SKM-1 treated with dmso at 0.1 percent for 144 hours (cell line): ENCODE data around the gene TNFSF13B.
"Not testable (repeated sequence)": the region's sequence is repeated elsewhere in the genome, so short reads cannot be mapped to it uniquely, and the experiment has no call there.

Experiments
- DNase-seq: peaks from one replicate; lab custom pipeline; 2025; ENCODE audit not compliant: unreplicated experiment; lab: John Stamatoyannopoulos, UW

Gene TNFSF13B, protein sequence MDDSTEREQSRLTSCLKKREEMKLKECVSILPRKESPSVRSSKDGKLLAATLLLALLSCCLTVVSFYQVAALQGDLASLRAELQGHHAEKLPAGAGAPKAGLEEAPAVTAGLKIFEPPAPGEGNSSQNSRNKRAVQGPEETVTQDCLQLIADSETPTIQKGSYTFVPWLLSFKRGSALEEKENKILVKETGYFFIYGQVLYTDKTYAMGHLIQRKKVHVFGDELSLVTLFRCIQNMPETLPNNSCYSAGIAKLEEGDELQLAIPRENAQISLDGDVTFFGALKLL

DNA sequence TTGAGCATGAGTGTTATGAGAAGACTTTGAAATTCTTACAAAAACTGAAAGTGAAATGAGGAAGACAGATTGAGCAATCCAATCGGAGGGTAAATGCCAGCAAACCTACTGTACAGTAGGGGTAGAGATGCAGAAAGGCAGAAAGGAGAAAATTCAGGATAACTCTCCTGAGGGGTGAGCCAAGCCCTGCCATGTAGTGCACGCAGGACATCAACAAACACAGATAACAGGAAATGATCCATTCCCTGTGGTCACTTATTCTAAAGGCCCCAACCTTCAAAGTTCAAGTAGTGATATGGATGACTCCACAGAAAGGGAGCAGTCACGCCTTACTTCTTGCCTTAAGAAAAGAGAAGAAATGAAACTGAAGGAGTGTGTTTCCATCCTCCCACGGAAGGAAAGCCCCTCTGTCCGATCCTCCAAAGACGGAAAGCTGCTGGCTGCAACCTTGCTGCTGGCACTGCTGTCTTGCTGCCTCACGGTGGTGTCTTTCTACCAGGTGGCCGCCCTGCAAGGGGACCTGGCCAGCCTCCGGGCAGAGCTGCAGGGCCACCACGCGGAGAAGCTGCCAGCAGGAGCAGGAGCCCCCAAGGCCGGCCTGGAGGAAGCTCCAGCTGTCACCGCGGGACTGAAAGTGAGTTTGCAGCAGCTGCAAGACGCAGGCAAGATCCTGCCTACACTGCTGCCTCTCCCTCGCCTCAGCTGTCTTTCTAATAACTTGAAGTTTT lies at the start of gene TNFSF13B:
Gene TNFSF13B, plus strand, starts transcription at position 118 of the 728 bp plus-strand sequence. Its CDS starts 178 bp downstream, at position 296.
- DNase-seq = peak; percentile 85

DNA sequence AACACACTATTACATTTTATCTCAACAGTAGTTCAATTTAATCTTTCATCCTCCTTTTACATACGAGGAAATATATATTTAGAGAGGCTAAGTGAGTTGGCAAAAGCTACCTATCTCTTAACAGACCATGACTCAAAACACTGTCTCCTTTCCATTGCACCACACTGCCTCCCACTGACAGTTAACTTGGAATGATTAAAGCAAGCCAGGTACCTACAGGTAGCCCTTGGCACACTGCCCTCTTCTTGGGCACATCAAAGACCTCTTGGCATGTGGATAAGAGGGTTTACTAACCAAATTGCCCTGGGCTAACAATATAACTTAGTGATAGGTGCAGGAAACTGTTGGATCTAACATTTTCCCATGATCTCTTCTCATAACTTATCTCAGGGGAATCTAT lies 49.5 kb upstream of the TNFSF13B start:
- no peak for DNase-seq

DNA sequence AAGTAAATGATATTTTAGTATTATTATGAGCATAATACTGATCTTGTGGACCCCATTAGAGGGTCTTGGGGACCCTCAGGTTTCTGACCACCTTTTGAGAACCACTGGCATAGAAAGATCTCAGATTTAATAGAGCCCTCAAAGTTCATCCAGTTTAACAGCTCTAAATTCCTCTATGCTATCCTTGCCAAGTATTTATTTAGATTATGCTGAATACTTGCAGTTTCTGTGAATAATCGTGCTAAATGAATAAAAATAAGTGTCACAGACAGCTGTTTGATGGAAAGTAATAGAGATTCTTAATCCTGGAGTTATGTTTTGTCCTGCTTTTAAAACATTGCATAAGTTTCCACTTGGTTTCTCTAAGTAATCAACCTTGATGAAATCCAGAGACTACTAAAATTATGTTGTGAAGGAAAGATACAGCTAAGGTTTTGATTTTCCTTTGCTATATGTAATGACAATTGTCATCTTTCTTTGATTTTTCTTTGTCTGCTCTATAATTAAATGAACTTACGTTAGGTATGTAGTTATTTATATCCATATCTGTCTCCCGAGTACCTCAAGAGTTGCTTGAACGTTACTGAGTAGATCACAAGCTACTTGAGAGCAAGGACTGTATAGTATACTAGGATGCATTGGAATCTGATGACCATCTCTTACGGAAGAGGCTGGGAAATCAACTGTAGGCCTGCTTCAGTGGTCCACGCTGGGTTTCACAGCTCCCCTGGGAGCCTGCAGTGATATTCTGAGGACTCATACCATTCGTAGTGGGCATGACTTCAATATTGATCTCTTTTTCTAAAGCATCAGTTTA lies 45.6 kb upstream of the TNFSF13B start:
- DNase-seq = no peak

DNA sequence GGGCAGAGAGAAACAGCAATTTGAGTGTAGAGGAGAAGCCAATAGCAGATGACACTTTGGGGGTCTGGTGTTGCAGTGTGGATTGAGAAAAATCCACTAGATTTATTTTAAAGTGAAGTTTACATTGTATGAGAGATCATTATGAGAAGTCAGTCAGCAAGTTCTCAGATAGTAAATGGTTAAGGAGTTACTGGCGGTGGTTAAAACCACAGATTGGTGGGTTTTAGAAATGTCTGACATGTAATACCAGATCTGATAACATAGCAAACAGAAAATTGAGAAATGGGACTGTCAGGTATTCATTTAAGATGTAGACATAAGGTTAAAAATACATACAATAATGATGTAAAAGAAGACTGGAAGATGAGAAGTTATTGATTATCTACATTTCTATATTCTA lies 44.1 kb upstream of the TNFSF13B start:
- DNase-seq = no peak

DNA sequence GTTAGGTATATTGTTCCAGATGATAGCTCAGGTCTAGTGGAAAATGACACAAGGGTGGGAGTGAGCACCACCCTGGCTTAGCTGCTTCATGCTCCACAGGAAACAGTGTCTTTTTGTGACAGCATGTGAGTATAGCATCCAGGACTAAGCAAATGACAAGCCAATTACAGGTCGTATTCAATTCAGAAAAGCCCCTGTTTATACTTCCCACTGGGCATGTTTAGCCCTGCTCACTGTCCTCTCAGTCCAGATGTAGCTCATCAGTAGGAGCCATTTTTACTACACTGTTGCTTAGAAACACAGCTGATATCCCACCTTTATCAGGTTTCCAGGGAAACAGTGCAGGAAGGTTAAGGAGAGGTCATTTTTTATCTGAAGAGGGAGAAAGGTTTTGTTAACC lies 43.3 kb upstream of the TNFSF13B start:
- no peak for DNase-seq

DNA sequence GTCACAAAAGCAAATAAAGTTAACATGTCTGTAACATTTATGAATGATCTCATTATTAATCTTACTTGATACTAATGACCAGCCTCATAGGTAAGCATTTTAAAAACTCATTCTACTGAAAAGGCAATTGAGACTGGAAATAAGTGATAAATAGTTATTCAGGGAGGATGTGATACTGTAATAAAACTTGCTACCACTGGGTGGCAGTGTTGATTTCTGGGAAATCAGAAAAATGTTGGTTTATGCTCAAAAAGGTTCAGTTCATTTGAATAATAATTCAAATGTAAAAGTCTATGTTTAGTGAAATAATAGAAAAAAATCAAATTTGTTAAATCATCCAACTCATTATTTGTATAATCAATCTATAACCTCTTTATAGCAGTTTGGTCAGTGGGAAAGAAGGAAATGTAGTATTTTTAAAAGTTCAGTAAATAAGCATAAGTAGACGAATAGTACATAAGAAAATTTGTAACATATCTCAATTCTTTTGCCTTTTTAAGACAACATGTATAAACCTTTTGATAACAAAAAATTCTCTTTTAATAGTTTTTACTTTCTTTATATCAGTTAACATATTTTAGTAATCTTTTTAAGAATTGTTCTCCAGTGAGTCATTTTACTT lies 41.8 kb upstream of the TNFSF13B start:
- peak; percentile 24 for DNase-seq

DNA sequence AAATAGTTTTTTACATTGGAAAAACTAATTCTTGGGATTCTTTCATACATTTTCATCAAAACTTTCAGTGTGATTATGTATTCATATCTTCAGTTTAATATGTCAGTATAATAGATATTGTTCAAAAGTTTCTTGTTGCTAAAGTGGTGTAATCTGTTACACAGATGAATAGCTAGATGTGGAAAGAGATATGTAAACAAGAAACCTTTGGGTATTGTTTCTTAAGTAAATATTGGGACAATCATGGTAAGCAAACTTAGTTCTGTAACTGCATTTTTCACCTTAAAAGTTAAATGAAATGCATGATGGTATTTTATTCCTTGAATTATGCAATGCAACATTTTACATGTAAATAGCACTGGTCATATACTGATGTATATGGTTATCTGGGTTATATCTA lies 39.1 kb upstream of the TNFSF13B start:
- DNase-seq = no peak

DNA sequence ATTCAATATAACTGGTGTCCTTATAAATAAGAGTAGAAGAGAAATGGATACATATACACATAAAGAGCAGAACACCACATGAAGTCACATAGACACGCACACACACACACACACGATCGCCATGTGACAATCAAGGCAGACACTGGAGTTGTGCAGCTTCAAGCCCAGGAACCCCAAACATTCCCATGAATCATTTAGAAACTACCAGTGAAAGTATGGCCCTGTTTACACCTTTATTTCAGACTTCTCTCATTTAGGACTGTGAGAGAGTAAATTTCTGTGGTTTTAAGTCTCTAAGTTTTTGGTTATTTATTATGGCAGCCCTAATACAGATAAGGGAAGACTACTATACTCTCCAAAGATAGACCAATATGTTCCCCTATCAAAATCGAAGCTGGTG lies 20.4 kb upstream of the TNFSF13B start:
- no peak for DNase-seq

DNA sequence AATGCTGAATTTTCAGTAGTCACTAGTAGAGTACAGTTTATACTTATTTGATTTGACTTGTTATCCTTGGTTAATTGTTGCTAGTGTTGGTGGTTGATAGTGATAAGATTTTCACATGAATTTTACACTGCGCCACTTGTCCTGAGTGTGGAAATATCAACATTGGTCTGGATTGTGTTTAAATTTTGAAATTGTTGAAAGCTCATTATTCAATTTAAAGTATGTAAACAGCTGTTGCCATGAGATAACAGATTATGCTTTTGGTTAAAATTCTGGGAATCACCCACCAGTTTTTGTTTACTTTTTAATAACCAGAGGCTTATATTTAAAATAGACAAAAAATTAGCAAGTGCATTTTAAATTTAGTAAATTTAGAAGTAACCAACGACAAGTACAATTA lies 12.3 kb upstream of the TNFSF13B start:
- no peak for DNase-seq

DNA sequence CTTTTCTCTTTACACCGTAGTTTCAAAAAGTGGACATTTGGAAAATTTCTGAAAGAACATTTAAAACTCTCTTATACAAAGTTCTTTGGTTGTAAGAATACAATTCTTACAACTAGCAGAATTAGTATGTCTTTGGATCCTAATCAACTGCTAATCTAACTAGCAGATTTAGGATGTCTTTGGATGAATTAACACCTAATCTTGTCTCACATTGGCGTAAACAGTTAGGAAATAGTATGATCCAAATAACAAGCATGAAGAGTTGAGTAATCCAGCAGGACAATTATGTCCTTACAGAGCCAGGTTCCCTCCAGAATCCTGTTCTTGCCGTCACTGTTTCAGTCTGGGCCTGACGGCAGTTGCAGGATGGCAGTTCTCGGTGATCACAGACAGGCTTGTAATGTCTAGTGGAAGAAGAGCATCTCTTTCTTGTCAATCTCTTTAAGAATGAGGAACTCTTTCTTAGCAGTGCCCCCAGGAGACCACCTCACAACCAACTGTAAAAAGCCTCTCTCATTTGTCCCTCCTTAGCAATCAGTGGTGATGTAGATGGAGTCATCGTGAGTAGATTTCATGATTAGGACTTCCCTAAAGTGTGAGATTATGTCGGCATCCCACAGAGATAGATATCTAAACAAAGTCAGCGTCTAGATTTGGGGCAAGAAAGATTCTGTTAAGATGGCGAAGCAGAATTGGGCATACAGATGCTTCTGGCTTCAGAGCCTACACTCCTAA lies 5.7 kb upstream of the TNFSF13B start:
- no peak for DNase-seq

DNA sequence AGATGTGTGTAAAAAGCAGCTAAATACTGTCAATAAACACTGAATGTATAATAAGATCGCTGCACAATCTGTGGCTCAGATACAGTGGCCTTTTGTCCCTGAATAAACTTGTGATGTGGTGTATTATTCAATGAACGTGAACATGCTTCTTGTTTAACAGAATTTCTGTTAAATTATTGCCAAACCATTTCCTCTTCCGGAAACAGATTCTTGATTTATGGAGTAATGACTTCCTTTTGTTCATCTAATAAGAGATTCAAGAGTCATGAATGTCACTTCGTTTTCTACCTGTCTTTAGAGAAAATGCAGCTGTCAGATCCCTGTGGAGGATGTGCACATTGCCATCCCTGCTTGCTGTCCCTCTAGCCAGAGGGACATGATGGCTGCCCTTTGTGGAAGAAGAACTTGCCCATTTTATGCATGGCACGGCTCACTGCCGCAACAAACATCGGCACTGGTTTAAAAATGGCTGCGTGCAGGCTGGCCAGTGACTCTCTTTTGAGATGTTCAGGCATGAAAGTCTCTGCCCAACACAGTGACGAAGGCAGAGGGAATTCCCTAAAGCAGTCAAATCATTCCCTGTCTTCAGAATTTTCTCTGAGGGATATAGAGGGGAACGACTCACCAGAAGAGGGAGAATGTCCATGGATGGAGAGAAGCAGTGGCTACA lies 3.1 kb upstream of the TNFSF13B start:
- peak; percentile 3 for DNase-seq

DNA sequence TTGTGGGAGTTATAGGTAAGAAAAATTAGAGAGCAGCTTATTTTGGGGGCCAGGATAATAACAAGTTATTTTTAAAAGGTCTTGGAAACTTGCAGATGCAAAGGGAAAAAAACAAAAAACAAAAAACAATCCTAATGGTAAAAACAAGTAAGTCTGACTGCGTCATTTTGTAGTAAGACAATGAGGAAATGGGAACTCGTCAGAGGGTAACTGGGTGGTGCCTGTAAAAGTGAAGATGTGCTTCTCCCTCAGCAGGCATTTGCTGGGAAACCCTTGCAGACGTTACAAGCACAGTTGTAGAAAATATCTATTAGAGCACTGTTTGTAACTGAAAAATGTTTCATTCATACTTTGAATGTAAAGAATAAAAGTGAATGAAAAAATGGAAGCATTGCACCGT lies 2.2 kb upstream of the TNFSF13B start:
- DNase-seq = no peak

DNA sequence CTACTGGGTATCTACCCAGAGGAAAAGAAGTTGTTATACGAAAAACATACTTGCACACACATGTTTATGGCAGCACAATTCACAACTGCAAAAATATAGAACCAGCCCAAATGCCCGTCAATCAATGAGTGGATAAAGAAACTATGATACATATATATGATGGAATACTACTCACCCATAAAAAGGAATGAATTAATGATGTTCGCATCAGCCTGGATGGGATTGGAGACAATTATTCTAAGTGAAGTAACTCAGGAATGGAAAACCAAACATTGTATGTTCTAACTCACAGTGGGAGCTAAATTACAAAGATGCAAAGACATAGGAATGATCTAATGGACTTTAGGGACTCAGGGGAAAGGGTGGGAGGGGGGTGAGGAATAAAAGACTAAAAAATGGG lies 1.7 kb upstream of the TNFSF13B start:
- DNase-seq = not testable (repeated sequence)

DNA sequence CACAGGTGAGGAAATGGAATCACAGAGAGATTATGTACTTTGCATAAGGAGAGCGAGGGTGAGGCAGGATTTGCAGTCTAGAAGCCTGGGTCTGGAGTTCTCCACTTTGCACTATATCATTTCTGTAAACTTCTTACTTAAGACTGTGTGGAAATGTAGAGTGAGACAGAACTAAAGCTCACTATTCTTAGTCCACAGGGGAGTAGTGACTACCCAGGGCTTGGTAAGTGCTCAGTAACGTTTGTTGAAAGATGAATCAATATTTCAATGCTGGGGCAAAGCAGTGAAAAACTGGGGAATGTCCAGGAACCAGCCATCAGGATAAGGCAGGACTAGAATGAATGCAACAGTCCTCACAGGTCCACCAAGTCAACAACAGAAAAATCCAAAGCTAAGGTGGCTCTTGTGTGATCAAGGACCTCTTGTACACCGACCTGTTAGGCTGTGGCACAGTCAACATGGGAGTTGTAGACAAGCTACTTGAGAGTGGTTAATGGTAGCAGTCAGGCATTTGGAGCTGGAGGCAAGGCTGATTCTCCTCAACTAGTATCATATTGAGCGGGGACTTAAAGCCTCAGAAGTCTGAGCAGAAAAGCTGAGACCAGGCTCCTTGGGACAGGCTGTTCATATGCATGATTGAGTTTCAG lies 929 bp upstream of the TNFSF13B start:
- no peak for DNase-seq

DNA sequence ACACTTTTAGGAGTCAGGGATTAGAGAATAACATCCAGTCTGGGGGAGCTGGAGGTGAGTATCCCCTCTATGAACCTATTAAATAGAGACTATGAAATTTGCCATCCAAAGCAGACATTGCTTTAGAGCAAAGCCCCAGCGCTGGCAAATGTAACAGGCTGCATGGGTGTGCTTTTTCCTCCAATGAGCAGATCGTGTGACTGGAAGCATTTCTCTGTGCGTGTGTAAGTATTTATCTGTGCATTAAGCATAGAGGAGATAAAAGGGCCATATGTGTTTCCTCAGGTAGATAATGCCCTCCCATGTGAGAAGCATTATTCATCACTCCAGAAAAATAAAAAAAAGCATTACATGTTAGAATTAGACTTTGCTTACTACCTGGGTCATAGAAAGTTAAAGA lies 924 bp downstream of the TNFSF13B start:
- no peak for DNase-seq

DNA sequence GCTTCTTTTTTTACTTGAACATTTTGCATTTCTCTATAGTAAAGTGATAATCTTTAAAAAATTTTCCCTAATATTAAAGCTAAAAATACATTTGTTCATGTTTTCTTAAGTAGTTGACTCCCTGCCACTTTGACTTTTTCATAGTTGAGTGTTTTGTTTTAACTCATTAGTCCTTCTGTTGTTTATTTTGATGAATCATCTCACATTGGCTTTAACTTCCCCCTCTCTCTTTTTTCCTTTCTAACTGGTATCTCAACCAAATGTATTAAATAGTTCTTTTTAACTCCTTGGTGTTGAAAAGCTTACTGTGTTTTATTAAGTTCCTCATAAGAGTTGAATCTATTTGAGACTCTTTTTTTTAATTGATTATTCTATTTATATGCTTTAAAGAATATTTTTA lies 2.8 kb downstream of the TNFSF13B start:
- DNase-seq = no peak

DNA sequence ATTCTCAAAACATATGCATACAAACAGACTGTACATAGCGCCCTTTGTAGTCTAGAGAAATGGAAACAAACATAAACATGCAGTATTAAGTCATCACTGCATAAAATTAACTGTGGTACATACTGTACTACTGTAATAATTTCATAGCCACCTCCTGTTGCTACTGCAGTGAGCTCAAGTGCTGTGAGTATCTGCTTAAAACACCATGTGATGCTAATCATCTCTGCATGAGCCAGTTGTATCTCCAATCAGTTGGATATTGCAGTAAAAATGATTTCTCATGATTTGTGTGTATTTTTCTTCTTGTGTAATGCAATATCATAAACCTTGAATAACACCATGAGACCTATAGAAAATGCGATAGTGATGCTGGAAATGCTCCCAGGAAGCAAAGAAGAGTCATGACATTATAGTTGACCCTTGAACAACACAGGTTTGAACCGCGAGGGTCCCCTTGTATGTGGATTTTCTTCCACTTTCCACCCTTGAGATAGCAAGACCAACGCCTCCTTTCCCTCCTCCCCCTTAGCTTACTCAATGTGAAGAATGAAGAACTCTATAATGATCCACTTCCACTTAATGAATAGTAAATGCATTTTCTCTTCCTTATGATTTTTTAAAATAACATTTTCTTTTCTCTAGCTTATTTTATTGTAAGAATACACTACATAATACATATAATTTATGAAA lies 4.1 kb downstream of the TNFSF13B start:
- DNase-seq = no peak

DNA sequence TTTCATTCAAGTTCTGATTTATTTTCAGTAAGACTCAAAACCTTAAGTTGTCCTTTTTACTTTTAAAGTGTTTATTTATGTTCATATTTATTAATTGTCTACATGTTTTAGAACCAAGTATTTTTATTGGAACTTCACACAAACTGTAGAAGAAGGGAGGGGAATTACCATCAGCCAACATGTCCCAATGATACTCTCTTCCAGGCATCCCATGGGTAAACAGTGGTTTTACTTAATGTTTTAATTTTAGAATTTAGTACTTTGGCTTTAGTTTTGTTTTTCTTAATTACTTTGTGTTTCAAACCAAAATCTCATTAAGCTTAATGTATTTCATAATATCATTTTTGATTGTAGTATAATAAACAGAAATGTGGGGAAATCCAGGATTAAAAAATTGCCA lies 5.2 kb downstream of the TNFSF13B start:
- DNase-seq = no peak

DNA sequence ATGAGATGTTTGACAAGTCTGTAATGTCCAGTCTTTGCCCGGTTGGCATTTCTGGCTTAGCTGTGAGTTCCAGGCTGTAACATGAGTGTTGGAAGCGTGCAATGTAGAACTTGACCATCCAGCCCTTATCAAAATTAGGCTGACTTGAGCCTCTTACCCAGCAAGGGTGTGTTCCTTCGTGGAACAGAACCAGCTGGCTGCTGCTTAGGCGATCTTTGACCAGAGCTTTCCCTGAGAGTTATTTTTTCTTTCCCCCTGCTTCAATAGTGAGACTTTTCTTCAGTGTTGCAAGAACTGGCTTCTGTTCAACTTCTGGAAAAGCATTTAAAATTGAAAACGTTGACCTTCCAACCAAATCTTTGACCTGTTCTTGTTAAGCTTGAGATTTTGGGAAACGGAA lies 6.5 kb downstream of the TNFSF13B start:
- no peak for DNase-seq
